A549 (cell line): ENCODE measurements around the gene SS18.

Experiments used
- CEBPB ChIP-seq, 2 experiments: fragments of >200 bp in 1 of 2; sonication (Bioruptor Twin) in 1 of 2; formaldehyde crosslinking in 1 of 2; IDR thresholded peaks; 2 replicates each; pipeline ENCODE4 v1.6.1; 2012 to 2016
- CTCF ChIP-seq: fragments of >200 bp; sonication (Bioruptor Twin); formaldehyde crosslinking; IDR thresholded peaks from 3 replicates; pipeline ENCODE4 v1.5.1; 2016
- HOXB13 ChIP-seq: fragments of 250-450 bp; sonication (Bioruptor Pico); IDR thresholded peaks from 2 replicates; pipeline ENCODE4 v1.5.0; 2020; ENCODE audit warnings: low read depth, mild to moderate bottlenecking, moderate library complexity
- NR3C1 ChIP-seq: fragments of >200 bp; sonication (Bioruptor Twin); formaldehyde crosslinking; IDR thresholded peaks from 3 replicates; pipeline ENCODE4 v1.6.1; 2017
- POLR2A ChIP-seq: IDR thresholded peaks from 2 replicates; pipeline ENCODE4 v1.6.1; 2012; ENCODE audit warnings: mild to moderate bottlenecking, low read length
- REST ChIP-seq: fragments of 200-600 bp; sonication (generic); IDR thresholded peaks from 2 replicates; pipeline ENCODE4 v1.6.1; 2016; ENCODE audit warnings: antibody characterized with exemption, mild to moderate bottlenecking, moderate library complexity

GRCh38 chr18:25998461-25998860 lies 92.0 kb downstream of the SS18 start:
- no peak for TF ChIP-seq CTCF
- TF ChIP-seq REST: no peak
- no peak for TF ChIP-seq NR3C1
- no peak for TF ChIP-seq CEBPB (IDR thresholded peaks at IDR 0.05)
- TF ChIP-seq HOXB13 (CRISPR knock-in tag): no peak
- no peak for TF ChIP-seq POLR2A
